Activated CD8-positive, alpha-beta memory T cell treated with anti-CD3 and anti-CD28 coated beads, Interleukin-2, amount 10 ng/mL, durations not matched to agents 7 days and 5 days (primary cell): ENCODE results near the gene C2CD4D. TPM values are rescaled to one million over a fixed set of nuclear protein-coding genes. Genes with fewer than 3 reads are reported as not detected.
"Not testable (repeated sequence)": the region's sequence is repeated elsewhere in the genome, so short reads cannot be mapped to it uniquely, and the experiment has no call there.

ENCODE experiments used
- ATAC-seq: fragments of 150-1000 bp; cut with Tn5 transposase; one replicate; pipeline ENCODE4 v1.10.0; 2021; ENCODE audit warnings: moderate library complexity
- CTCF ChIA-PET: fragments of 350-600 bp; sonication (Branson Sonifier 250); formaldehyde crosslinking; loops from one replicate; lab custom pipeline; 2021; ENCODE audit warnings: antibody characterized with exemption; lab: Charles Lee
- DNase-seq: peaks from one replicate; pipeline ENCODE4 v3.0.0-alpha.2; 2020
- H3K27ac Mint-ChIP-seq: one replicate; pipeline ENCODE4 v1.8.0; 2021; ENCODE audit warnings: mild to moderate bottlenecking, mixed read lengths
- H3K27me3 Mint-ChIP-seq: one replicate; pipeline ENCODE4 v1.8.0; 2021; ENCODE audit warnings: mixed read lengths
- H3K36me3 Mint-ChIP-seq: one replicate; pipeline ENCODE4 v1.8.0; 2021; ENCODE audit warnings: mild to moderate bottlenecking, mixed read lengths
- H3K4me1 Mint-ChIP-seq: one replicate; pipeline ENCODE4 v1.8.0; 2021; ENCODE audit warnings: mixed read lengths
- H3K4me3 Mint-ChIP-seq: one replicate; pipeline ENCODE4 v1.8.0; 2021; ENCODE audit warnings: mild to moderate bottlenecking, moderate library complexity, mixed read lengths
- H3K9me3 Mint-ChIP-seq: one replicate; pipeline ENCODE4 v1.8.0; 2022; ENCODE audit warnings: low read depth, mixed read lengths
- total RNA-seq, 2 experiments: library from RNA; stranded (reverse); gene quantifications; one replicate each; pipeline ENCODE4 v1.2.3, GENCODE V29; 2021

Gene C2CD4D
- total RNA-seq, 2 experiments from 2014 or later: 0.33 to 0.96 TPM

GRCh38 chr1:151871284-151872030 is 31.8 kb upstream of the C2CD4D start:
- ATAC-seq (no peak), DNase-seq (no peak)
- CTCF ChIA-PET: interaction anchor here (0.9 to 1.1 kb wide), 2 partner anchors 10 to 125 kb away, joined by 3 to 5 read pairs; no protein-coding TSS in a partner anchor
- Mint-ChIP-seq H3K4me3 (no peak overlapping the region), H3K27ac (no peak overlapping the region), H3K36me3 (peaks cover 12% of the 10 kb centered on the region), H3K27me3 (peaks cover 5% of the 10 kb centered on the region), H3K4me1 (peaks cover 6% of the 10 kb centered on the region), H3K9me3 (no peaks in the 10 kb centered on the region)

- Mint-ChIP-seq H3K27ac (no peak overlapping the region), H3K4me3 (no peak overlapping the region), H3K4me1 (peaks cover 2% of the 10 kb centered on the region), H3K36me3 (peaks cover 2% of the 10 kb centered on the region), H3K9me3 (no peaks in the 10 kb centered on the region), H3K27me3 (peaks cover 5% of the 10 kb centered on the region)
- CTCF ChIA-PET: no interaction called here
- ATAC-seq (no peak), DNase-seq (no peak)
Measured at GRCh38 chr1:151868486-151868885, 28.9 kb upstream of the C2CD4D start.

GRCh38 chr1:151867765-151868411 is 28.3 kb upstream of the C2CD4D start:
- H3K36me3 Mint-ChIP-seq: no peaks in the 10 kb centered on the region
- ATAC-seq: no peak
- H3K4me3 Mint-ChIP-seq: no peak overlapping the region
- no peak for DNase-seq
- CTCF ChIA-PET: no interaction called here
- no peaks in the 10 kb centered on the region for H3K9me3 Mint-ChIP-seq
- peaks cover 5% of the 10 kb centered on the region for H3K27me3 Mint-ChIP-seq
- peaks cover 2% of the 10 kb centered on the region for H3K4me1 Mint-ChIP-seq
- no peak overlapping the region for H3K27ac Mint-ChIP-seq

GRCh38 chr1:151867321-151867720 is 27.7 kb upstream of the C2CD4D start:
- DNase-seq: no peak
- no peaks in the 10 kb centered on the region for H3K9me3 Mint-ChIP-seq
- peaks cover 5% of the 10 kb centered on the region for H3K27me3 Mint-ChIP-seq
- no peak for ATAC-seq
- H3K36me3 Mint-ChIP-seq: no peaks in the 10 kb centered on the region
- no peak overlapping the region for H3K4me3 Mint-ChIP-seq
- CTCF ChIA-PET: no interaction called here
- H3K27ac Mint-ChIP-seq: no peak overlapping the region
- H3K4me1 Mint-ChIP-seq: peaks cover 2% of the 10 kb centered on the region

GRCh38 chr1:151864411-151864810 is 24.8 kb upstream of the C2CD4D start:
- no peaks in the 10 kb centered on the region for H3K9me3 Mint-ChIP-seq
- CTCF ChIA-PET: interaction anchor here (1.3 kb wide), 2 partner anchors 10 to 28 kb away, joined by 3 to 5 read pairs; partner anchors contain the start of gene THEM5
- peaks cover 5% of the 10 kb centered on the region for H3K27me3 Mint-ChIP-seq
- H3K27ac Mint-ChIP-seq: no peak overlapping the region
- H3K36me3 Mint-ChIP-seq: no peaks in the 10 kb centered on the region
- peaks cover 2% of the 10 kb centered on the region for H3K4me1 Mint-ChIP-seq
- no peak for ATAC-seq
- DNase-seq: no peak
- H3K4me3 Mint-ChIP-seq: no peak overlapping the region

GRCh38 chr1:151862604-151863003 is 23.0 kb upstream of the C2CD4D start:
- CTCF ChIA-PET: interaction anchor here (1.4 kb wide), 1 partner anchor 15 kb away, joined by 3 read pairs; no protein-coding TSS in a partner anchor
- ATAC-seq: no peak
- Mint-ChIP-seq H3K4me3 (no peak overlapping the region), H3K27ac (no peak overlapping the region), H3K27me3 (peaks cover under 1% of the 10 kb centered on the region), H3K36me3 (no peaks in the 10 kb centered on the region), H3K4me1 (no peaks in the 10 kb centered on the region), H3K9me3 (no peaks in the 10 kb centered on the region)
- DNase-seq: no peak

- ATAC-seq (no peak), DNase-seq (no peak)
- no peaks in the 10 kb centered on the region for H3K4me1 Mint-ChIP-seq
- H3K27me3 Mint-ChIP-seq: no peaks in the 10 kb centered on the region
- H3K27ac Mint-ChIP-seq: no peak overlapping the region
- CTCF ChIA-PET: no interaction called here
- no peaks in the 10 kb centered on the region for H3K9me3 Mint-ChIP-seq
- H3K36me3 Mint-ChIP-seq: no peaks in the 10 kb centered on the region
- H3K4me3 Mint-ChIP-seq: no peak overlapping the region
Measured at GRCh38 chr1:151860504-151861187, 21.0 kb upstream of the C2CD4D start.

GRCh38 chr1:151859891-151860293 is 20.3 kb upstream of the C2CD4D start:
- no peak overlapping the region for H3K4me3 Mint-ChIP-seq
- H3K27me3 Mint-ChIP-seq: no peaks in the 10 kb centered on the region
- DNase-seq (no peak), ATAC-seq (no peak)
- H3K36me3 Mint-ChIP-seq: no peaks in the 10 kb centered on the region
- CTCF ChIA-PET: interaction anchor here (3.1 kb wide), 1 partner anchor 11 kb away, joined by 11 read pairs; no protein-coding TSS in a partner anchor
- H3K27ac Mint-ChIP-seq: no peak overlapping the region
- H3K9me3 Mint-ChIP-seq: no peaks in the 10 kb centered on the region
- H3K4me1 Mint-ChIP-seq: no peaks in the 10 kb centered on the region

GRCh38 chr1:151858886-151859665 is 19.5 kb upstream of the C2CD4D start:
- Mint-ChIP-seq H3K36me3 (no peaks in the 10 kb centered on the region), H3K9me3 (no peaks in the 10 kb centered on the region), H3K27ac (no peak overlapping the region), H3K4me1 (no peaks in the 10 kb centered on the region), H3K27me3 (no peaks in the 10 kb centered on the region), H3K4me3 (no peak overlapping the region)
- CTCF ChIA-PET: interaction anchor here (3.1 kb wide), 1 partner anchor 10 kb away, joined by 11 read pairs; no protein-coding TSS in a partner anchor
- DNase-seq: no peak
- ATAC-seq: no peak

GRCh38 chr1:151858030-151858746 is 18.6 kb upstream of the C2CD4D start:
- Mint-ChIP-seq H3K4me1 (no peaks in the 10 kb centered on the region), H3K27ac (no peak overlapping the region), H3K4me3 (no peak overlapping the region), H3K27me3 (no peaks in the 10 kb centered on the region), H3K9me3 (no peaks in the 10 kb centered on the region), H3K36me3 (no peaks in the 10 kb centered on the region)
- ATAC-seq (no peak), DNase-seq (no peak)
- CTCF ChIA-PET: interaction anchor here (3.1 kb wide), 1 partner anchor 9 kb away, joined by 11 read pairs; no protein-coding TSS in a partner anchor

GRCh38 chr1:151855933-151856332 is 16.3 kb upstream of the C2CD4D start:
- no peak for DNase-seq
- CTCF ChIA-PET: no interaction called here
- Mint-ChIP-seq H3K4me3 (no peak overlapping the region), H3K9me3 (no peaks in the 10 kb centered on the region), H3K27ac (no peak overlapping the region), H3K27me3 (no peaks in the 10 kb centered on the region), H3K36me3 (no peaks in the 10 kb centered on the region), H3K4me1 (no peaks in the 10 kb centered on the region)
- no peak for ATAC-seq

GRCh38 chr1:151855516-151855915 is 15.9 kb upstream of the C2CD4D start:
- H3K27me3 Mint-ChIP-seq, H3K4me1 Mint-ChIP-seq, H3K9me3 Mint-ChIP-seq, DNase-seq, CTCF ChIA-PET, ATAC-seq, H3K27ac Mint-ChIP-seq, H3K36me3 Mint-ChIP-seq, H3K4me3 Mint-ChIP-seq: not testable (repeated sequence)
